Hepatocyte (in vitro differentiated cells): ENCODE results near the gene BCL2. TPM values are rescaled to one million over a fixed set of nuclear protein-coding genes. Genes with fewer than 3 reads are reported as not detected.

Experiments used
- DNase-seq: peaks from one replicate; pipeline ENCODE4 v3.0.0-alpha.2; 2016; ENCODE audit warnings: low spot score
- H2AFZ ChIP-seq: fragments of 200-600 bp; sonication (generic); 2 replicates; pipeline ENCODE4 v1.6.0; 2016; ENCODE audit warnings: antibody characterized with exemption, mild to moderate bottlenecking
- H3K27ac ChIP-seq: fragments of 200-600 bp; sonication (generic); 2 replicates; pipeline ENCODE4 v1.5.1; 2016; ENCODE audit warnings: mild to moderate bottlenecking
- H3K27me3 ChIP-seq: fragments of 200-600 bp; sonication (generic); 2 replicates; pipeline ENCODE4 v1.6.1; 2016
- H3K36me3 ChIP-seq: fragments of 200-600 bp; sonication (generic); replicated peaks from 2 replicates; pipeline ENCODE4 v1.5.1; 2016; ENCODE audit warnings: low read depth; ENCODE audit not compliant: insufficient read depth
- H3K4me1 ChIP-seq: fragments of 200-600 bp; sonication (generic); 2 replicates; pipeline ENCODE4 v1.5.1; 2016; ENCODE audit warnings: mild to moderate bottlenecking, moderate library complexity; ENCODE audit not compliant: insufficient read depth
- H3K4me2 ChIP-seq: fragments of 200-600 bp; sonication (generic); 2 replicates; pipeline ENCODE4 v1.6.0; 2016
- H3K4me3 ChIP-seq: fragments of 200-600 bp; sonication (generic); 2 replicates; pipeline ENCODE4 v1.5.1; 2016; ENCODE audit warnings: mild to moderate bottlenecking
- H3K79me2 ChIP-seq: fragments of 200-600 bp; sonication (generic); 2 replicates; pipeline ENCODE4 v1.6.0; 2017; ENCODE audit warnings: mild to moderate bottlenecking
- H3K9me2 ChIP-seq: fragments of 200-600 bp; sonication (generic); replicated peaks from 2 replicates; pipeline ENCODE4 v1.6.0; 2017; ENCODE audit warnings: mild to moderate bottlenecking; ENCODE audit not compliant: insufficient read depth
- H3K9me3 ChIP-seq: fragments of 200-600 bp; sonication (generic); 2 replicates; pipeline ENCODE4 v1.5.1; 2016; ENCODE audit warnings: low read depth, mild to moderate bottlenecking
- H4K20me1 ChIP-seq: fragments of 200-600 bp; sonication (generic); 2 replicates; pipeline ENCODE4 v1.6.0; 2016; ENCODE audit warnings: mild to moderate bottlenecking; ENCODE audit not compliant: insufficient read depth, poor library complexity, severe bottlenecking
- EZH2 ChIP-seq: fragments of 200-600 bp; sonication (generic); IDR thresholded peaks from 2 replicates; pipeline ENCODE4 v1.6.1; 2016; ENCODE audit warnings: antibody characterized with exemption, mild to moderate bottlenecking, borderline replicate concordance
- EZH2phosphoT487 ChIP-seq: fragments of 200-600 bp; sonication (generic); IDR thresholded peaks from one replicate; pipeline ENCODE4 v1.6.1; 2018; ENCODE audit warnings: antibody characterized with exemption, mild to moderate bottlenecking, low read depth, moderate library complexity; ENCODE audit not compliant: unreplicated experiment, severe bottlenecking
- WGBS: methylation state at CpG from one replicate; pipeline ENCODE4 v1.1.6; 2016; ENCODE audit warnings: low lambda C conversion rate; ENCODE audit errors: missing lambda C conversion rate; 5-methylcytosine and 5-hydroxymethylcytosine counted together
- polyA plus RNA-seq: library from polyadenylated mRNA; unstranded; fragments of >200 nt; fragmentation: Nextera tagmentation; extraction: Ambion mirVana; gene quantifications from 2 replicates; pipeline ENCODE4 v1.2.1, GENCODE V29; 2016
- total RNA-seq: library from RNA; depleted of rRNA; stranded (reverse); fragments of >200 nt; gene quantifications from 2 replicates; pipeline ENCODE4 v1.2.3, GENCODE V29; 2014
- TF ChIP-seq, protein P1 (sequence below): fragments of 200-600 bp; sonication (generic); IDR thresholded peaks from 2 replicates; pipeline ENCODE4 v1.5.1; 2016; ENCODE audit warnings: antibody characterized with exemption, mild to moderate bottlenecking; ENCODE audit not compliant: poor library complexity

Gene BCL2
- total and polyA plus RNA-seq, 2 experiments from 2014 or later: 1.0 to 11.4 TPM

DNA sequence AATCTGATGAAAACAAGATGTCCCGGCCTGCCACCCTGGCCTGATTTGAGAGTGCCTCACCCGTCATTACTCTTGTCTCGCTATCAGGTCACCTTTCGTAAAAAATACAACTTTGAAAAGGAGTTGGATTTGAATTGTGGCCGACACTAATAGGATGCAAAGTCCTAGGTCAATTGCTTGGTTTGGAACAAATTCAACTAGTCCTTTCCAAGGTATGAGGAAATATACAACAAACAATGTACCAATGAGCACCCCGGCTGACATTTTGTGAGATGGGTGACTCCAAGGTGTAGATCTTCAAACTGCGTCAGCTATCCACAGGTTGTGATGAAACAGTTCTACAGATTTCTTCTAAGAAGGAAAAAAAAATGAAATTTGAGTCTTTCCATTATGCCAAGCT is 77.8 kb downstream of the BCL2 start:
- Histone ChIP-seq H3K9me3 (no peaks in the 10 kb centered on the region), H4K20me1 (no peaks in the 10 kb centered on the region), H2AFZ (no peak overlapping the region), H3K27ac (no peak overlapping the region), H3K79me2 (no peaks in the 10 kb centered on the region), H3K4me3 (no peak overlapping the region), H3K9me2 (no peaks in the 10 kb centered on the region), H3K36me3 (no peaks in the 10 kb centered on the region), H3K4me1 (peaks cover 19% of the 10 kb centered on the region), H3K27me3 (no peaks in the 10 kb centered on the region), H3K4me2 (no peak overlapping the region)
- DNase-seq: no peak
- 93% methylated on average over 7 of the region's 7 CpGs for WGBS
- TF ChIP-seq, protein P1, sequence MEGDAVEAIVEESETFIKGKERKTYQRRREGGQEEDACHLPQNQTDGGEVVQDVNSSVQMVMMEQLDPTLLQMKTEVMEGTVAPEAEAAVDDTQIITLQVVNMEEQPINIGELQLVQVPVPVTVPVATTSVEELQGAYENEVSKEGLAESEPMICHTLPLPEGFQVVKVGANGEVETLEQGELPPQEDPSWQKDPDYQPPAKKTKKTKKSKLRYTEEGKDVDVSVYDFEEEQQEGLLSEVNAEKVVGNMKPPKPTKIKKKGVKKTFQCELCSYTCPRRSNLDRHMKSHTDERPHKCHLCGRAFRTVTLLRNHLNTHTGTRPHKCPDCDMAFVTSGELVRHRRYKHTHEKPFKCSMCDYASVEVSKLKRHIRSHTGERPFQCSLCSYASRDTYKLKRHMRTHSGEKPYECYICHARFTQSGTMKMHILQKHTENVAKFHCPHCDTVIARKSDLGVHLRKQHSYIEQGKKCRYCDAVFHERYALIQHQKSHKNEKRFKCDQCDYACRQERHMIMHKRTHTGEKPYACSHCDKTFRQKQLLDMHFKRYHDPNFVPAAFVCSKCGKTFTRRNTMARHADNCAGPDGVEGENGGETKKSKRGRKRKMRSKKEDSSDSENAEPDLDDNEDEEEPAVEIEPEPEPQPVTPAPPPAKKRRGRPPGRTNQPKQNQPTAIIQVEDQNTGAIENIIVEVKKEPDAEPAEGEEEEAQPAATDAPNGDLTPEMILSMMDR: no peak
- TF ChIP-seq EZH2phosphoT487 (no peak), EZH2 (no peak)

DNA sequence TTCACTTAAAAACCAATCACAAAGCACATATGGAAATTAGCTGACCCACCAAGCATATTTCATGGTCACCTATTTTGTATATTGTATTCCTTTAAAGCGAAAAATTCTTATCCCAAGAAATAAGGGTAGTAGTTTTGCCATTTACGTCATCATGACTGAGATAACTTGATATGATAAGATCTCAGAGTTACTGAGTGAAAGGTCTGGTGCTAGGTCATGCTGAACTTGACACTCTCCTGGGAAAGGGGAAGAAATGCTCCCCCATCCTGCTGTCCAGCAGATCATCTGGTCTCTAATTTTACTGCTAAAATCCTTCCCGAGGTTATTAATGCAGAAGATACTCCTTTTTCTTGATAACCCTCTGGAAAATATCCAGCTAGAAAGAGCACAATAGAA is 78.3 kb downstream of the BCL2 start:
- 79% methylated on average over 3 of the region's 3 CpGs for WGBS
- no peak for DNase-seq
- no peaks in the 10 kb centered on the region for H3K9me2 ChIP-seq
- H3K9me3 ChIP-seq: no peaks in the 10 kb centered on the region
- no peak overlapping the region for H3K27ac ChIP-seq
- no peak overlapping the region for H3K4me2 ChIP-seq
- H4K20me1 ChIP-seq: no peaks in the 10 kb centered on the region
- peaks cover 19% of the 10 kb centered on the region for H3K4me1 ChIP-seq
- H3K79me2 ChIP-seq: no peaks in the 10 kb centered on the region
- H3K36me3 ChIP-seq: no peaks in the 10 kb centered on the region
- H2AFZ ChIP-seq: no peak overlapping the region
- H3K27me3 ChIP-seq: no peaks in the 10 kb centered on the region
- H3K4me3 ChIP-seq: no peak overlapping the region
- TF ChIP-seq, protein P1: no peak
- no peak for TF ChIP-seq EZH2
- no peak for TF ChIP-seq EZH2phosphoT487

DNA sequence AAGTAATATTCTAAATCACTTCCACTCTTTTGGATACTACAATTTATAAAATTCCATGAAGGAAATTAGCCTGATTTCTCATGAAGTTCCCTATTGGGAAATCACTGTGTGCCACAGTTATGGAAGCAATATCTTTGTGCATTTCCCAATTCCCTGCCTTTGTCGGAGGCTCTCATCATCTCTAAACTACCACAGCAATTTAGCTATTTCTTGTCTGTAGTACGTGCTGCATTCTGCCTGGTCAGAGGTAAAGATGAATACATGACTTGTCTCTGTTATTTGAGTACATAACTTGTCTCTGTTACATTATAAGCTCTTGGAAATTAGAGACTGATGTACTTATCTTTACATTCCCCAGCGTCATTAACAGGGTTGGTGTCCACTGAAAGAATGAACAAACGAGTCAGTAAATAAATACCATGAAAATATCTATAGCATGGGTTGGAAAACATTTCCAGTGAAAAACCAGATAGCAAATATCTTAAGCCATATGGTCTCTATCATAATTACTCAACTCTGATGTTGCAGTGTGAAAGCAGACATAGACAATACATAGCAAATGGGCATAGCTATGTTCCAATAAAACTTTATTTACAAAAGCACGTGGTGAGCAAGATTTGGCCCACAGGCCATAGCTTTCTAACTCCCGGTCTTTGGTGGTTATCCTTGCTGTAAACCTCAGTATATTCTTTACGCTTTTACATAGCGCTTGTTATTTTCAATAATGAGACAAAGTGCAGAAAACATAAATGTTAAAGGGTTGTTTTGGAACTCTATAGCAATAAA is 78.8 kb downstream of the BCL2 start:
- 70% methylated on average over 8 of the region's 8 CpGs for WGBS
- Histone ChIP-seq H3K4me1 (peaks cover 19% of the 10 kb centered on the region), H4K20me1 (no peaks in the 10 kb centered on the region), H3K4me3 (no peak overlapping the region), H3K9me2 (no peaks in the 10 kb centered on the region), H2AFZ (no peak overlapping the region), H3K79me2 (no peaks in the 10 kb centered on the region), H3K9me3 (no peaks in the 10 kb centered on the region), H3K27ac (no peak overlapping the region), H3K27me3 (no peaks in the 10 kb centered on the region), H3K4me2 (no peak overlapping the region), H3K36me3 (no peaks in the 10 kb centered on the region)
- TF ChIP-seq EZH2 (no peak), EZH2phosphoT487 (no peak)
- TF ChIP-seq, protein P1: no peak
- no peak for DNase-seq
